HG03135 (cell line): ENCODE results near the gene MTMR11.
"Not testable (repeated sequence)": the region's sequence is repeated elsewhere in the genome, so short reads cannot be mapped to it uniquely, and the experiment has no call there.

Experiments used
- ATAC-seq: cut with Tn5 transposase; IDR thresholded peaks from one replicate; pipeline ENCODE4 v1.9.1; 2021; ENCODE audit warnings: mild to moderate bottlenecking, moderate library complexity; ENCODE audit not compliant: unreplicated experiment

The MTMR11 gene

DNA sequence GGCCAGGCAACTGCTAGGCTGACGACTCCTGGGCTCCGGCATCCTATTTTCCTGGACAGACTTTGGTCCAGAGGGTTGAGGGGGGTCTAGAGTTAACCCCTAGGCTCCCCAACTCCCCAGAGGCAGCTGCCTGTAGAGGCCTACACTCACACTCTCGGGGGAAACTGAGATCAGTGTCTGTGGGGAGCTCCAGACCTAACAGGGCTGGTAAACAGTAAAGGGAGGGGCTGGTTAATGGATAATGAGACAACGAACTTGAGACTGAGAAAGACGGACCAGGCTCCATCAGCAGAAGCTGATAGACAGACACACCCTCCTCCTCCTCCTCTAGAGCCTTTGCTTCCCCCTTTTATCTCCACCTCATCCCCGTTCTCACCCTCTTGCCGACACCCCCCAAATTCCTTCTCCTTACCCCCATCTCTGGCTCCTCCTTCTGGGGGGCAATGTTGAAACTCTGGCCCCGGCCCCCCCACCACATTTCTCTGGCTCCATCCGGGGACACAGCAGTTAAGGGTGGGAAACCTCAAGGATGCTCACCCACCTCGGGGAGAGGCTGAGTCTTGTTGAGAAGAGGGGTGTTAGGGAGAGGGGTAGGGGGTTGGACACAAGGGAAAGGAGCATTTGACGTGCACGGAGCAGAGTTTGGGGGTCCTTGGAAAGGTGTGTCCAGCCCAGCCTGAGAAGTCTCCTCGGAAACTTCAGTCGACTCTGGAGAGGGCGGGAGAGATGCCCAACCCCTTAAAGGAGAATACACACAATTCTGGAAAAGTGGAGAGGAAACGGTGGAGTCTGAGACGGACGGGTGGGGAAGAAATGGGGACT is at the start of gene MTMR11:
Gene MTMR11, minus strand, starts transcription at position 710 of the 822 bp plus-strand sequence. Its CDS starts 232 bp downstream, at position 478.
- no peak for ATAC-seq

GRCh38 chr1:149979972-149980540 is 43.4 kb upstream of the MTMR11 start:
- no peak for ATAC-seq

DNA sequence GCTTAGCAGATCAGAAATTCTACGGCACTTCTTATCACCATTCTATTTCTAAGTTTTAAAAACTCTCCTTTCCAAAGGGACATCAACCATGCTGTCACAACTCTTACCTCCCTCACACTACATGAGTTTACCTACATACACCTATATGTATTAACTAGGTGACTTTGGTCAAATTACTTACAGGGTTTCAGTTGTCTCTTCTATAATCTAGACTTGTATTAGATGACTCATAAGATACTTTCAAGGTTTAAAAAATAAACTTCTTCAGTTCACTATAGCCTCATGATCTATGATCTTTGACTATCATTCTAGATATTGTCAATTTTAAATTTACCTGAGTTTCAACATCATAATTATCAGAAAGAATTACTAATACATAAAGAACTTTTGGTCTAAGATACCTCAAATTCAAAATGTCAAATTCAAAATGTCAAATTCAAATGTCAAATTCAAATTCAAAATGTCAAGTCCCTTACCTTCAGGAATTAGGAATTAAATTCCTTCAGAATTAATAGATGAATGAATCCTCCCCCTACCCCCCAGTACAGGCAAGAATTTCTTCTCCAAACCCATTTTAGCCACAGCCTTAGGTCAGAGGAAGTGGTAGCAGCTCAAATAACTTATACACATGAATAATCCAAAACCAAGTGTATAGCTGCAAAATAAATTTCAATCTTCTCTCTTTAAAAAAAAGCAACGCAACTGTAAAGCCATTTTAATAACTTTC is 42.7 kb upstream of the MTMR11 start:
- ATAC-seq = no peak

- no peak for ATAC-seq
Observed at GRCh38 chr1:149978547-149979023, 41.9 kb upstream of the MTMR11 start.

DNA sequence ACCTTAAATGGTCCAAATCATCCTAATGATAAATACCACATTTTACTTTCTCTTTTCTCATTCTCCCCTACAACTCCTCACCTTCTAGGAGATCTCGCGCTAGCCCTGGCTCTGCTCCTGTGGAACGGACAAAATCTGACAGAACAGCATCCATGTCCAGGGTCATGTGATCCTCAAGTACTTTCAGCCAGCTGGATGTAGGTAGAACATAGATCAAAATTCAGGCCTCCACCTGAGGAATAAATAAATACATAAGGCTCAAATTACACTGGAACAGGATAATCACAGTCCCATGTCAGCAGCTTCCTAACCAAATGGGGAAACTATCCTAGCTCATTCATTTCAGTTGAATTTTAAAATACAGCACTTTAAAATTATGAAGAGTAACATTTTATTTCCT is 40.7 kb upstream of the MTMR11 start:
- ATAC-seq = no peak

- ATAC-seq = no peak
Observed at GRCh38 chr1:149972547-149972946, 35.9 kb upstream of the MTMR11 start.

DNA sequence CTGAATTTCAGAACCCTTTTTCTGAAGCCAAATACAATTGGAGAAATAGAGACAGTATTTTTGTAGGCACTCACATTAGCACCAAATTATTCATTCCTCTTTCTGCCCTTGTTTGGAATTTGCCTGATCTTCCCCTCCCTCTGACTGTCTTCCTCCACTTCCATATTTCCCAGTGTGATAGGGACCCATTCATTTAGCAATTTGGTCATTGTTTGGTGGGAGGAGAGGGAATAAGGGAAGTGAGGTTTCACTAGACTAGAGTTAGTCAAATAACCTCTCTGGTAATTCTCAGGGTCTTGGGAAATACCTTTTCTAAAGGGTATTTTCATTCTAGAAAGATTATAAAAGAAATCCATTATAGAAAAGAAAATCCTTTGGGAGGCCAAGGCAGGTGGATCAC is 31.0 kb upstream of the MTMR11 start:
- no peak for ATAC-seq

DNA sequence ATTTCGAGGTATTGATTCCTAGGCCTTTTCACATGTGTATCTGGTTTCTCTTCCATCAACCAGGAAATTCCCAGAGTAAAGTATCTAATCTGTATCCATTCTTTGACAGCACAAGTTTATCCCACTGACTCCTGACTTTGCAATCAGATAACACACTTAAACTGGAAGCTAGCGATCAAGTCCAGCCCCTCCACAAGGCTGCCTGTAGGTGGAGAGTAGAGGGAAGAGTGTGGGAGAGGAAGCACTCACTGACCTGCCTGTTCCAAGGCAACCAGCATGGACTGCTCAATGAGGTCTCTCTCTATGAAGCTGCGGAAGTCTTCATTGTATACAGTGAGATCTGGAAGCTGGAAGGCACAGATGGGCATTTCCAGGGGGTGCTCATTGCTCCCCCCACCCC is 30.4 kb upstream of the MTMR11 start:
- ATAC-seq = no peak

- ATAC-seq = no peak
Observed at GRCh38 chr1:149966405-149966804, 29.7 kb upstream of the MTMR11 start.

DNA sequence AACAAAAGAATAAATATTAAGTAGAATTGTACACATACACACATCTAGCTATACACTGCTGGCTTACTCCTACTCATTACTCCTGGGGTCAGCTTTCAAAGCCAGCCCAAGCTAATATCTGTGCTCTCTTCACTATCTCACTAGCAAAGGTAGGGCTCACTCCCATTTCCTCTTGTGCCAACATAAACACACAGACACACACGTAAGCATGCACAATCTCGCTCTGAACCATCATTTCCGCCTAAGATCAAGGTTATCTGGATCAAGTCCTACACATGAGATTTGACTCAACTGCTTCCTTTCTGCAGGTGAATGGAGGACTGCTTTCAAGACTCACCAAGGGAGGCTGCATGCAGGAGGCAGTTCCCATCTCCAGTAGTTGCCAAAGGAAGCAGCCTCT is 28.8 kb upstream of the MTMR11 start:
- no peak for ATAC-seq

DNA sequence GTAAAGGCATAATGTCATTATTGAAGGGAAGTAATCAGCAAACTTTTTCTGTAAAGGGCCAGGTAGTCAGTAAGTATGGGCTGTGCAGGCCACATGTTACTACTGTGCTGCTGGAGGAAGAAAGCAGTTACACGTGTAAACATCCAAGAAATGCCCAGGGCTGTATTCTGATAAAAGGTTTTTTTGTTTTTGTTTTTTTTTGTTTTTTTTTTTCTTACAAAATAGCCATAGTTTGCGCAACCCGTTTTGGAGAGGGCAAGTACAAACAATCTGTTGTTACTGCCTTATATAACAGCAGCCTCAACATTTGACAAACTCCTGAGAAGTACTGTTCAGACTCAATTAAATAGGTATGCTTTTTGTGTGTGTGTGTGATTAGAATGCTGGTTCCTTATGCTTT is 26.7 kb upstream of the MTMR11 start:
- no peak for ATAC-seq

DNA sequence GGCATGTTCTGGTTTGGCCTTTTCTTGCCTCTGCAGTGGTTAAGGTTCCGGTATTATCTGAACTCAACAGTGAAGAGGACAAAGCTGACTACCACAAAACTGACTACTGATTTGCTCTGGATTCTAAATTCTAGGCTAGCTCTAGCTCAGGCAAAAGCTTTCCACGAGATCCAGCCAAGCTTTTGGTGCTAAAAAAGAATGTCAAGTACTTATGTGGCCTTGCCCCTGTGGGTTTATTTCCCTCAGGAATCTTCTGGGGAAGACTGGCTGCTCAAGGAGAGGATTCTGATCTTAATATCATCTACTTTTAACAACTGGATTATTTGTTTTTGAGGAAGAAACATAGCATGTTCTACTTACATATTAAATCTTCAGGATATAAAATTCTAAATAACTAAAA is 26.1 kb upstream of the MTMR11 start:
- ATAC-seq = no peak

DNA sequence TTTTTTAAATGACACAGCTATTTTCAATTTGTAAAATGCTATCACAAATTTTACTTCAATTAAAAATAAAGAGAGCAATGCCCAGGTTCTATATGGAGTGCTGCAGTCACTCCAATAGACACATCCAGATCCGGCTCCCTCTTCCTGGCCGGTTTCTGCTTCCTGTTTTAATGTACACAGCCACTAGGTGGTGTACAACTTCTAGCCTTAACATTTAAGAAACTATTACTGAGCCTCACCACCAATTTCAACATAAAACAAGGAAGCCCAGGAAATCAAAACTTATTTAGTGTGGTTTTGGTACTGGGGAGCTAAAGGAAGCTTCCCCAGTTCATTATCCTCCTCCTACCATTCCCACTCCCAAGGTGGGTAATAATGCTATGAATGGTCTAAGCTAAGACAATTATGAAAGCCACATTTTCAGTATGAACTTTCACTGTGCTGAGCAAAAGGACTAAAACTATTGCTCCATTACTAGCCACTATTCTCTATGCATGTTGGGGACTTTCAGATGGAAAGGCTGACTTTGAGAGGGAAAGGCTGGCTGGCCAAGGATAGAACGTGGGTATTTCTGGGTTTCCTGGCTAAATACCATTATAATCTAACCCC is 25.5 kb upstream of the MTMR11 start:
- ATAC-seq = no peak

DNA sequence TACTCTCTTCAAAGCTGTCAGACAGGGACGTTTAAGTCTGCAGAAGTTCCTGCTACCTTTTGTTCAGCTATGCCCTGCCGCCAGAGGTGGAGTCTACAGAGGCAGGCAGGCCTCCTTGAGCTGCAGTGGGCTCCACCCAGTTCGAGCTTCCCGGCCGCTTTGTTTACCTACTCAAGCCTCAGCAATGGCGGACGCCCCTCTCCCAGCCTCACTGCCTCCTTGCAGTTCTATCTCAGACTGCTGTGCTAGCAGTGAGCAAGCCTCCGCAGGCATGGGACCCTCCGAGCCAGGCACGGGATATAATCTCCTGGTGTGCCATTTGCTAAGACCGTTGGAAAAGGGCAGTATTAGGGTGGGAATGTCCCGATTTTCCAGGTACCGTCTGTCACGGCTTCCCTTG is 20.9 kb upstream of the MTMR11 start:
- not testable (repeated sequence) for ATAC-seq

- ATAC-seq = no peak
Observed at GRCh38 chr1:149949911-149950310, 13.2 kb upstream of the MTMR11 start.

- no peak for ATAC-seq
Observed at GRCh38 chr1:149945206-149945605, 8.5 kb upstream of the MTMR11 start.

- ATAC-seq = no peak
Observed at GRCh38 chr1:149942885-149943284, 6.2 kb upstream of the MTMR11 start.

DNA sequence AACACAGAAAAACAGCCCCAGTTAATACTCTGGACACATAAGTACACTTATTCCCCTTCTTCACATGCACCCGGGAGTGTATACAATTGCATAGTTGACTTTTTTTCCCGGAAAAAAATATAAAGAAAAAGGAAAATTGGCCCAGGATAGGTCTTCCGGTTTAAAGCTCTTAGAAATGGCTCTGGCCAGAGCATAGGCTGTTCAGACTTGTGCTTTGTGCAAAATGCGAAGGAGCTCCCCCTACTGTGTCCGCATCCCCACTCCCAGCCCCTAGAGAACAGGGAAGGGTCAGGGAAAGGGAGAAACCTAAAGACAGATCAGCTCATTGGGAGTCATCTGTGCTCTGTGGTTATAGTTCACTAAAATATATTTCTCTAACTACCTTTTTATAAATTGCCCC is 5.5 kb upstream of the MTMR11 start:
- ATAC-seq = no peak

- ATAC-seq = no peak
Observed at GRCh38 chr1:149940427-149940826, 3.7 kb upstream of the MTMR11 start.

DNA sequence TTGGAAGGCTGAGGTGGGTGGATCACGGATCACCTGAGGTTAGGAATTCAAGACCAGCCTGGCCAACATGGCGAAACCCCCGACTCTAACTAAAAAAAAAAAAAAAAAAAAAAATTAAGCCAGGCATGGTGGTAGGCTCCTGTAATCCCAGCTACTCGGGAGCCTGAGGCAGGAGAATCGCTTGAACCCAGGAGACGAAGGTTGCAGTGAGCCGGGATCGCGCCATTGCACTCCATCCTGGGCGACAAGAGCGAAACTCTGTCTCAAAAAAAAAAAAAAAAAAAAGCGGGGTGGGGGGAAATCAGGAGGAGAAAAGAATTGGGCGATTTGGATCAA is 2.0 kb upstream of the MTMR11 start:
- ATAC-seq = not testable (repeated sequence)

DNA sequence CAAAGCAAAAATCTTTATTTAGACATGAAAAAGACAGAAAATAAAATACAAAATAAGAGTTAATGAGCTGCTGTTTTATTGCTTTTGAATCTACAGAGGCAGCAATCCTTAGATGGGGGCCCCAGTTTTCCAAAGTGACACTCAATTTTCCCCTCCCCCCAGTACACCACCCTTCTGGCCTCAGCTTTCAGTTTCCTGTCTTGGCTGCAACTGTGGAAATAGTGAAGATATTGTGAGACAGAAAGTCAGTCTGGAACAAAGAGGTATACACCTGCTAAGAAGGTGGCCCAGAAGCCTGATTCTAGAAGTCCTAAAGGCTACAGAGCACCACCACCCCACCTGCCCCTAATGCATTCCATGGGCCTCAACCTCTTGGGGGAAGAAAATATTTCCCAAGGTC is 1.1 kb upstream of the MTMR11 start:
- no peak for ATAC-seq
